Central memory CD8-positive, alpha-beta T cell (primary cell): ENCODE data around the gene RAET1E.
"Not testable (repeated sequence)": the region's sequence is repeated elsewhere in the genome, so short reads cannot be mapped to it uniquely, and the experiment has no call there.

Experiments
- ATAC-seq: fragments of 150-1000 bp; cut with Tn5 transposase; replicated peaks from 2 replicates; pipeline ENCODE4 v1.10.0; 2022; ENCODE audit warnings: mild to moderate bottlenecking, moderate FRiP score, moderate number of reproducible peaks; ENCODE audit not compliant: poor library complexity, severe bottlenecking; ENCODE audit errors: extremely low read depth
- DNase-seq, 2 donors: peaks; one replicate each; pipeline ENCODE4 v3.0.0; 2021; ENCODE audit warnings: low spot score in 2 of 2
- H3K27ac Mint-ChIP-seq: one replicate; pipeline ENCODE4 v1.8.0; 2022; ENCODE audit warnings: low read depth, mild to moderate bottlenecking, moderate library complexity, mixed read lengths
- H3K27me3 Mint-ChIP-seq: one replicate; pipeline ENCODE4 v1.8.0; 2022; ENCODE audit warnings: mixed read lengths
- H3K36me3 Mint-ChIP-seq: one replicate; pipeline ENCODE4 v1.8.0; 2022; ENCODE audit warnings: mild to moderate bottlenecking, moderate library complexity, mixed read lengths; ENCODE audit not compliant: insufficient read depth
- H3K4me1 Mint-ChIP-seq: one replicate; pipeline ENCODE4 v1.8.0; 2022; ENCODE audit warnings: mixed read lengths
- H3K4me3 Mint-ChIP-seq: one replicate; pipeline ENCODE4 v1.8.0; 2022; ENCODE audit warnings: mild to moderate bottlenecking, moderate library complexity, mixed read lengths
- H3K9me3 Mint-ChIP-seq: one replicate; pipeline ENCODE4 v1.8.0; 2022; ENCODE audit warnings: mixed read lengths

Gene RAET1E

GRCh38 chr6:149897855-149898744 is at the start of gene RAET1E:
Gene RAET1E, minus strand, starts transcription at chr6:149898113. Its CDS starts 7,212 bp downstream, at chr6:149890901.
- ATAC-seq = no peak
- Mint-ChIP-seq H3K4me3 (peak within 1 kb of the TSS; percentile 56), H3K27ac (peak within 1 kb of the TSS; percentile 71), H3K27me3 (peaks cover 42% of the 10 kb centered on the region), H3K4me1 (peaks cover 19% of the 10 kb centered on the region), H3K9me3 (no peaks in the 10 kb centered on the region), H3K36me3 (no peaks in the 10 kb centered on the region)
- no peak for DNase-seq

- H3K36me3 Mint-ChIP-seq, DNase-seq, H3K4me3 Mint-ChIP-seq, ATAC-seq, H3K4me1 Mint-ChIP-seq, H3K9me3 Mint-ChIP-seq, H3K27ac Mint-ChIP-seq: not testable (repeated sequence)
- peaks cover 46% of the 10 kb centered on the region for H3K27me3 Mint-ChIP-seq
These were observed 49.6 kb upstream of the RAET1E start for GRCh38 chr6:149947533-149947932.

- not testable (repeated sequence) for H3K4me3 Mint-ChIP-seq, H3K27ac Mint-ChIP-seq, H3K36me3 Mint-ChIP-seq, H3K4me1 Mint-ChIP-seq, DNase-seq, ATAC-seq, H3K9me3 Mint-ChIP-seq
- H3K27me3 Mint-ChIP-seq = peaks cover 37% of the 10 kb centered on the region
These were observed 48.7 kb upstream of the RAET1E start for GRCh38 chr6:149946631-149947030.

GRCh38 chr6:149945276-149945675 is 47.4 kb upstream of the RAET1E start:
- not testable (repeated sequence) for H3K4me3 Mint-ChIP-seq, ATAC-seq, DNase-seq, H3K36me3 Mint-ChIP-seq, H3K27ac Mint-ChIP-seq, H3K9me3 Mint-ChIP-seq
- Mint-ChIP-seq H3K4me1 (peaks cover 12% of the 10 kb centered on the region), H3K27me3 (peaks cover 30% of the 10 kb centered on the region)

GRCh38 chr6:149943321-149943720 is 45.4 kb upstream of the RAET1E start:
- not testable (repeated sequence) for ATAC-seq, H3K27ac Mint-ChIP-seq, H3K9me3 Mint-ChIP-seq, DNase-seq
- peaks cover 35% of the 10 kb centered on the region for H3K27me3 Mint-ChIP-seq
- peaks cover 19% of the 10 kb centered on the region for H3K36me3 Mint-ChIP-seq
- H3K4me1 Mint-ChIP-seq = peaks cover 24% of the 10 kb centered on the region
- H3K4me3 Mint-ChIP-seq = peak overlapping the region; percentile 87

GRCh38 chr6:149942461-149942829 is 44.5 kb upstream of the RAET1E start:
- DNase-seq (no peak), ATAC-seq (no peak)
- Mint-ChIP-seq H3K27ac (peak overlapping the region; percentile 64), H3K4me3 (peak overlapping the region; percentile 87), H3K9me3 (no peaks in the 10 kb centered on the region), H3K36me3 (peaks cover 19% of the 10 kb centered on the region), H3K4me1 (peaks cover 26% of the 10 kb centered on the region), H3K27me3 (peaks cover 35% of the 10 kb centered on the region)

GRCh38 chr6:149941583-149942460 is 43.9 kb upstream of the RAET1E start, which contains the start of gene ULBP2:
Gene ULBP2, plus strand, starts transcription at chr6:149942014. Its CDS starts 59 bp downstream, at chr6:149942073.
- peaks cover 26% of the 10 kb centered on the region for H3K4me1 Mint-ChIP-seq
- peak within 1 kb of the TSS; percentile 87 for H3K4me3 Mint-ChIP-seq
- H3K27me3 Mint-ChIP-seq = peaks cover 40% of the 10 kb centered on the region
- peak; percentile 83 to 88 for DNase-seq
- ATAC-seq = peak; percentile 87
- H3K36me3 Mint-ChIP-seq = peaks cover 19% of the 10 kb centered on the region
- no peaks in the 10 kb centered on the region for H3K9me3 Mint-ChIP-seq
- peak within 1 kb of the TSS; percentile 64 for H3K27ac Mint-ChIP-seq

GRCh38 chr6:149940672-149940982 is 42.7 kb upstream of the RAET1E start:
- peak overlapping the region; percentile 63 for H3K4me3 Mint-ChIP-seq
- DNase-seq = no peak
- peaks cover 26% of the 10 kb centered on the region for H3K4me1 Mint-ChIP-seq
- H3K27me3 Mint-ChIP-seq = peaks cover 52% of the 10 kb centered on the region
- peaks cover 18% of the 10 kb centered on the region for H3K36me3 Mint-ChIP-seq
- no peaks in the 10 kb centered on the region for H3K9me3 Mint-ChIP-seq
- H3K27ac Mint-ChIP-seq = peak overlapping the region; percentile 64
- no peak for ATAC-seq

- H3K4me3 Mint-ChIP-seq = peak overlapping the region; percentile 63
- H3K9me3 Mint-ChIP-seq = no peaks in the 10 kb centered on the region
- peaks cover 18% of the 10 kb centered on the region for H3K36me3 Mint-ChIP-seq
- peaks cover 26% of the 10 kb centered on the region for H3K4me1 Mint-ChIP-seq
- peaks cover 58% of the 10 kb centered on the region for H3K27me3 Mint-ChIP-seq
- peak in 1 of 2 donors; percentile 10 for DNase-seq
- peak overlapping the region; percentile 95 for H3K27ac Mint-ChIP-seq
- ATAC-seq = no peak
These were observed 42.2 kb upstream of the RAET1E start for GRCh38 chr6:149939909-149940671.

GRCh38 chr6:149939356-149939648 is 41.4 kb upstream of the RAET1E start:
- Mint-ChIP-seq H3K27me3 (peaks cover 65% of the 10 kb centered on the region), H3K36me3 (peaks cover 18% of the 10 kb centered on the region), H3K9me3 (no peaks in the 10 kb centered on the region), H3K27ac (peak overlapping the region; percentile 95), H3K4me1 (peaks cover 26% of the 10 kb centered on the region), H3K4me3 (peak overlapping the region; percentile 78)
- DNase-seq = no peak
- ATAC-seq = no peak

GRCh38 chr6:149938571-149939355 is 40.9 kb upstream of the RAET1E start:
- ATAC-seq (peak; percentile 44), DNase-seq (peak; percentile 52 to 64)
- Mint-ChIP-seq H3K27me3 (peaks cover 71% of the 10 kb centered on the region), H3K27ac (peak overlapping the region; percentile 95), H3K4me1 (peaks cover 26% of the 10 kb centered on the region), H3K9me3 (no peaks in the 10 kb centered on the region), H3K36me3 (peaks cover 18% of the 10 kb centered on the region), H3K4me3 (peak overlapping the region; percentile 78)
